Stimulated activated CD8-positive, alpha-beta memory T cell treated with anti-CD3 and anti-CD28 coated beads, Interleukin-2, amount 100 ng/mL, for 1 hour (primary cell): ENCODE measurements around the gene HSD17B1.
A peak's percentile ranks its signal among the peaks of the same experiment; 100 is the strongest.

Source experiments
- DNase-seq, 2 donors: peaks; one replicate each; pipeline ENCODE4 v3.0.0-alpha.2; 2020; ENCODE audit warnings: low read depth in 2 of 2

The HSD17B1 gene

DNA sequence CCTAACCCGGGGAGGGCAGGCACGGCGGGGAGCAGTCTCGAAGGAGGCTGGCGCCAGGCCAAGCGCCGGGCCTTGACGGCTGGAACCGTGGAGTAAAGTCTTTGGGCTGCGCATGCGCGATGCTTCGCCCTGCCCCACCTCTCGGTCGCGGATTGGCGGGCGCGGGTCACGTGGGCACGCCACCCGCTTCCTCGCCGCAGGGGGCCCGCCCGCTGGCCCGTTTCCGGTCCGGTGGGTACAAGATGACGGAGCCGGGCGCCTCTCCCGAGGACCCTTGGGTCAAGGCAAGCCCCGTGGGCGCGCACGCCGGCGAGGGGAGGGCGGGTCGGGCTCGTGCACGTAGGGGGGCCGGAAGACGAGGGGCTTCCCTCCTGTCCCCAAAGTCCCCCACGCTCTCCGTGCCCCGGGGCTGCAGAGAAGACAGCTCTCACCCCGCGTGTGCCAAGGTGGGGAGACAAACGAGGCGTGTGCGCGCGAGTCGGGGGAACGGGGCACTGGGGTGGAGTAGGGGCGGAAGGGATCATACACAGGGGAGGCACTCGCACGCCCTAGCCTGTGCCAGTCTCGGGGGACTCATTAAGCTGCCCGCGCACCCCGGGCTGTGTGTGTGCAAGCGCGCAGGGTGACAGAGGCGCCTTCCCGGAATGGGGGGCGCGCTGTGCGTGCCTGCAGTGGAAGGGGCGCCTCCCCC is 14.3 kb downstream of the HSD17B1 start, which contains the start of gene MLX:
MLX (plus strand) TSS at position 218 of the 691 bp plus-strand sequence; CDS start at position 243, 25 bp downstream.
- DNase-seq, result peak; percentile 82 to 85

GRCh38 chr17:42568341-42569111 is 15.8 kb downstream of the HSD17B1 start:
- DNase-seq, result no peak

GRCh38 chr17:42571435-42572225 is 18.9 kb downstream of the HSD17B1 start:
- no peak for DNase-seq

DNA sequence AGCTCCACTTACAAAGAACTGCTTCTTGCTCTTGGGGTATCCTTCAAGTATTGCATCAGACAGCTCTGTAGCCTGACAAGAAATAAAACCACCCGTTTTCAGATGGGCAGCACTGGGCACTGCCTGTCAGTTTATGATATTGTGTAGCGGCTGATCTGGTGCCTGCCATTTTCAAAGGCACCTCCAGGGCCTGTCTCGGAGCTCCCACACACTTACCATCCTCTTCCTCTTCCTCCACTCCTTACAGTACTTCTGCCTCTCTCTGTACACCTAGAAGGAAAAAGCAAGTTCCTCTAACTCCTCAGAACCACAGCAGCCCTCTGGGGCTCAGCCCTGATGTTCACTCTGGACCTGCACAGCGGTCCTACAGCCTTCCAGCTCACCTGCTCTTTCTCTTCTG is 20.4 kb downstream of the HSD17B1 start:
- no peak for DNase-seq

- no peak for DNase-seq
These were observed 21.7 kb downstream of the HSD17B1 start for GRCh38 chr17:42574463-42574862.

GRCh38 chr17:42577140-42577531 is 24.4 kb downstream of the HSD17B1 start:
- no peak for DNase-seq

- peak; percentile 73 to 87 for DNase-seq
These were observed 25.0 kb downstream of the HSD17B1 start, which contains the start of gene PSMC3IP for GRCh38 chr17:42577532-42578281. PSMC3IP (minus strand) TSS chr17:42577729; CDS start chr17:42577686, 43 bp downstream.

- peak in 1 of 2 donors; percentile 43 for DNase-seq
These were observed 25.7 kb downstream of the HSD17B1 start for GRCh38 chr17:42578282-42578869.

DNA sequence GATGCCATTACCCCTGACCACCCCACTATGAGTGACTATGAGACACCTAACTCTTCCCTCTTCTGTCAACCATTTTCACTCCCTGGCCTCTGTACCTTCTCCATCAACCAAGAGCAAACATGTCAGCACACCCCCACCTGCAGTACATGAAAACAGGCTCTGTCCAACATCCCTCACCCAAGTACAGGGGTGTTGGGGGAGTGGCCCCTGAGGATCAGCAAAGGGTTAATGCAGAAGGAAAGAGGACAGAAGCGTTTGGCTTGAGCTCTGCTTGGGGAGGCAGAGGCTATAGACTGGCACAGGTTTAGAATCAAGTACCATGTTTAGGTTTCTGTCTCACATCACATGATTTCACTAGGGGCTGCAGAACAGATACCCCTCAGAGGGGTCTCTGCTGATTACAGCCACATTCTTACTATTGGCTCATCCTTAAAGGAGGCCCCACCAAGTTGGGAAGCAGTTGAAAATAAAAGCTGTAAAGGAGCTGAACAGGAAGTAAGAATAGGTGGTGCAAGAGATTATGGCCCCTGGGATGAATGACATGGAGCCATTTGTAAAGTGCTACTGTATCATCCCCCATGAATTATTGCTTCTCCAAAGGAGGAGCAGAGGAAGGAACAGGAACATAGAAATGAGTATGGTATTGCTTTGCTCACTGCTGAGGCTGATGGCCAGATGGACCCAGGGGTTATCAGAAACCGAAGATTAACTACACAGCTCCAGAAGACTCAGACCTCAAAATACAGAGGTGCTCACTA is 27.2 kb downstream of the HSD17B1 start:
- DNase-seq, result no peak

GRCh38 chr17:42581744-42582270 is 29.1 kb downstream of the HSD17B1 start:
- DNase-seq, result no peak

GRCh38 chr17:42584880-42585279 is 32.2 kb downstream of the HSD17B1 start:
- DNase-seq, result no peak

DNA sequence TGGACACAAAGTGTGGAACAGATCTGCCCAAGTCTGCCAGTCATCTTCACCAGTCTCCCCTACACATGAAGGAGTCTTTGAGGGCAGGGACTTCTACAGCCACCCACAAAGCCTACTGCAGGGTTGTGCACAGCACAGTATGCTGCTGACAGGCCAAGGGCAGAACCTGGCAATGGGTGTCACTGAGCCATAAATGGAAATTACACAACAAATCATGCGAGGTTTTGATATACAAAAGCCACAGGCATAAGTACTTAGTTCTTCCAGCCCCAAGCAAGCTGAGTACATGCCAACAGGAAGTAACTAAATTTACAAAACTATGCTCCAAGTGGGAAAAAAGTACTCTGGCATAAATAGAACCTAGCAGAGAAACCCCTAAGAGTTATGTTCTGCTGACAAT is 32.6 kb downstream of the HSD17B1 start:
- DNase-seq, result no peak

GRCh38 chr17:42586514-42587230 is 33.9 kb downstream of the HSD17B1 start:
- no peak for DNase-seq

DNA sequence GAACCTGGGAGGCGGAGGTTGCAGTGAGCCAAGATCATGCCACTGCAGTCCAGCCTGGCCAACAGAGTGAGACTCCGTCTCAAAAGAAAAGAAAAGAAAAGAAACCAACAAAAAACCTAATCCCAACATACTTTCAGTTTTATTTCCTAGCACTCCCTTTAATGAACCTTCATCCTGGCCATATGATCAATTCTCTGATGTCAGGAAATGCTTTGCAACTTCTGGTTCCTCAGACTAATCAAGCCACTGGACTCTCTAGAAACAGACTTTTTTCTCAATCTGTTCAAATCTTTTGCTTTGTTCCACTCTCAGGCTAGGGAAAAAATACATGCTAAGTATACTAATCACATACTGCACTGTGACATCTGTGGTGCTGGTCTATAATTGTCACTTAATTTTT is 38.2 kb downstream of the HSD17B1 start:
- DNase-seq, result no peak

- no peak for DNase-seq
These were observed 38.7 kb downstream of the HSD17B1 start for GRCh38 chr17:42591411-42591810.

GRCh38 chr17:42596386-42596785 is 43.7 kb downstream of the HSD17B1 start:
- no peak for DNase-seq

- DNase-seq, result no peak
These were observed 46.2 kb downstream of the HSD17B1 start for GRCh38 chr17:42598905-42599304.

GRCh38 chr17:42603318-42603717 is 50.6 kb downstream of the HSD17B1 start:
- no peak for DNase-seq
